GM23338 (cell line): ENCODE measurements around the gene MOSMO. TPM values are rescaled to one million over a fixed set of nuclear protein-coding genes. Genes with fewer than 3 reads are reported as not detected.

Experiments used
- ATAC-seq: fragments of 200-7000 bp; cut with Tn5 transposase; 3 replicates; pipeline ENCODE4 v1.9.1; 2020
- DNase-seq: peaks from one replicate; pipeline ENCODE4 v3.0.0-alpha.2; 2015; ENCODE audit warnings: low spot score
- H2AFZ ChIP-seq: fragments of 200-600 bp; sonication (generic); 2 replicates; pipeline ENCODE4 v1.8.0; 2016; ENCODE audit warnings: antibody characterized with exemption, mild to moderate bottlenecking, moderate library complexity
- H3F3A ChIP-seq: fragments of 200-600 bp; sonication (generic); replicated peaks from 2 replicates; pipeline ENCODE4 v1.8.0; 2017; ENCODE audit warnings: antibody characterized with exemption, mixed run types, low read depth
- H3K27ac ChIP-seq: fragments of 200-600 bp; sonication (generic); 2 replicates; pipeline ENCODE4 v1.6.1; 2016; ENCODE audit warnings: low read depth
- H3K27me3 ChIP-seq: fragments of 200-600 bp; sonication (generic); 2 replicates; pipeline ENCODE4 v1.8.0; 2016; ENCODE audit warnings: mild to moderate bottlenecking, mixed run types, moderate library complexity; ENCODE audit not compliant: insufficient read depth
- H3K36me3 ChIP-seq: fragments of 200-600 bp; sonication (generic); 2 replicates; pipeline ENCODE4 v1.8.0; 2016; ENCODE audit warnings: mild to moderate bottlenecking; ENCODE audit not compliant: insufficient read depth
- H3K4me1 ChIP-seq: fragments of 200-600 bp; sonication (generic); 2 replicates; pipeline ENCODE4 v1.8.0; 2016; ENCODE audit warnings: mild to moderate bottlenecking, moderate library complexity; ENCODE audit not compliant: insufficient read depth
- H3K4me2 ChIP-seq: fragments of 200-600 bp; sonication (generic); 2 replicates; pipeline ENCODE4 v1.7.1; 2017; ENCODE audit warnings: mixed run types
- H3K4me3 ChIP-seq: fragments of 200-600 bp; sonication (generic); 2 replicates; pipeline ENCODE4 v1.6.1; 2016; ENCODE audit warnings: mixed run types
- H3K79me2 ChIP-seq: fragments of 200-600 bp; sonication (generic); replicated peaks from 2 replicates; pipeline ENCODE4 v1.8.0; 2017; ENCODE audit warnings: mild to moderate bottlenecking; ENCODE audit not compliant: insufficient read depth
- H3K9me2 ChIP-seq: fragments of 200-600 bp; sonication (generic); 2 replicates; pipeline ENCODE4 v1.8.0; 2017; ENCODE audit not compliant: insufficient read depth
- H4K20me1 ChIP-seq: fragments of 200-600 bp; sonication (generic); replicated peaks from 2 replicates; pipeline ENCODE4 v1.8.0; 2017; ENCODE audit warnings: mild to moderate bottlenecking; ENCODE audit not compliant: insufficient read depth
- H3K27ac Mint-ChIP-seq: 2 replicates; pipeline ENCODE4 v1.8.0; 2020; ENCODE audit warnings: inconsistent platforms, mild to moderate bottlenecking, moderate library complexity, mixed read lengths
- H3K27me3 Mint-ChIP-seq: 3 replicates; pipeline ENCODE4 v1.8.0; 2022; ENCODE audit warnings: low read depth, mild to moderate bottlenecking, moderate library complexity, mixed read lengths, inconsistent platforms; ENCODE audit not compliant: insufficient read depth, poor library complexity
- H3K36me3 Mint-ChIP-seq: 3 replicates; pipeline ENCODE4 v1.8.0; 2021; ENCODE audit warnings: low read depth, mild to moderate bottlenecking, inconsistent platforms, moderate library complexity, mixed read lengths
- H3K4me1 Mint-ChIP-seq: 3 replicates; pipeline ENCODE4 v1.8.0; 2020; ENCODE audit warnings: mild to moderate bottlenecking, inconsistent platforms, mixed read lengths
- H3K4me3 Mint-ChIP-seq: 3 replicates; pipeline ENCODE4 v1.8.0; 2021; ENCODE audit warnings: moderate library complexity, mild to moderate bottlenecking, inconsistent platforms, mixed read lengths
- H3K9me3 Mint-ChIP-seq: 3 replicates; pipeline ENCODE4 v1.8.0; 2020; ENCODE audit warnings: moderate library complexity, mild to moderate bottlenecking, inconsistent platforms, mixed read lengths
- CTCF ChIP-seq, 2 experiments: fragments of 200-600 bp in 1 of 2; sonication (generic) in 1 of 2; conservative IDR thresholded peaks; 2 replicates each; pipeline versions ENCODE4 v1.5.1 to v1.6.1; 2016 to 2017; ENCODE audit warnings: antibody characterized with exemption in 2 of 2, low read depth in 2 of 2, mild to moderate bottlenecking in 2 of 2, moderate library complexity in 1 of 2
- ETS1 ChIP-seq: IDR thresholded peaks from 2 replicates; pipeline ENCODE4 v1.6.1; 2016; ENCODE audit warnings: antibody characterized with exemption
- EZH2 ChIP-seq: fragments of 200-600 bp; sonication (generic); IDR thresholded peaks from one replicate; pipeline ENCODE4 v1.8.0; 2017; ENCODE audit warnings: antibody characterized with exemption, mild to moderate bottlenecking, low read depth; ENCODE audit not compliant: unreplicated experiment
- POLR2AphosphoS5 ChIP-seq: IDR thresholded peaks from 2 replicates; pipeline ENCODE4 v1.6.1; 2016; ENCODE audit warnings: antibody characterized with exemption, low read depth
- ZNF331 ChIP-seq: fragments of 250-450 bp; sonication (Bioruptor Pico); IDR thresholded peaks from 2 replicates; pipeline ENCODE4 v1.5.0; 2020; ENCODE audit warnings: low read depth, mild to moderate bottlenecking, moderate library complexity
- ZNF462 ChIP-seq: fragments of 250-450 bp; sonication (Bioruptor Pico); IDR thresholded peaks from 2 replicates; pipeline ENCODE4 v1.5.0; 2020; ENCODE audit warnings: mild to moderate bottlenecking, moderate library complexity
- polyA plus RNA-seq: library from polyadenylated mRNA; unstranded; fragments of >200 nt; fragmentation: Nextera tagmentation; extraction: Ambion mirVana; gene quantifications from 2 replicates; pipeline ENCODE4 v1.2.1, GENCODE V29; 2016
- total RNA-seq: library from RNA; depleted of rRNA; stranded (reverse); fragments of >200 nt; shearing (Covaris generic); gene quantifications from 2 replicates; pipeline ENCODE4 v1.2.3, GENCODE V29; 2014

The MOSMO gene
- total and polyA plus RNA-seq, 2 experiments from 2014 or later, result 8.7 to 19.2 TPM

GRCh38 chr16:22014271-22014873 is 6.5 kb downstream of the MOSMO start (continued):
- no peak for TF ChIP-seq ZNF462 (CRISPR knock-in tag)
- TF ChIP-seq ETS1, result no peak

GRCh38 chr16:22016927-22017326 is 9.0 kb downstream of the MOSMO start:
- no peak overlapping the region for H3K4me2 ChIP-seq
- no peaks in the 10 kb centered on the region for H3K27me3 ChIP-seq
- no peaks in the 10 kb centered on the region for H3K27me3 Mint-ChIP-seq
- no peaks in the 10 kb centered on the region for H3K36me3 Mint-ChIP-seq
- no peaks in the 10 kb centered on the region for H3K4me1 ChIP-seq
- no peaks in the 10 kb centered on the region for H3F3A ChIP-seq
- no peaks in the 10 kb centered on the region for H3K36me3 ChIP-seq
- H3K79me2 ChIP-seq, result peaks cover 77% of the 10 kb centered on the region
- no peak overlapping the region for H3K27ac ChIP-seq
- DNase-seq, result no peak
- ATAC-seq, result no peak
- no peaks in the 10 kb centered on the region; the same call in 2 of the 3 replicates for H3K4me1 Mint-ChIP-seq
- H3K4me3 ChIP-seq, result no peak overlapping the region
- H3K9me2 ChIP-seq, result no peaks in the 10 kb centered on the region
- no peak overlapping the region for H3K27ac Mint-ChIP-seq
- H3K9me3 Mint-ChIP-seq, result no peaks in the 10 kb centered on the region
- no peak overlapping the region for H2AFZ ChIP-seq
- H4K20me1 ChIP-seq, result peaks cover 13% of the 10 kb centered on the region; the same call in 1 of the 2 replicates
- H3K4me3 Mint-ChIP-seq, result no peak overlapping the region
- TF ChIP-seq CTCF (conservative IDR thresholded peaks at IDR 0.05; ENCODE audit: low read depth in 2 of 2), result no peak
- no peak for TF ChIP-seq EZH2
- no peak for TF ChIP-seq POLR2AphosphoS5
- TF ChIP-seq ZNF331 (CRISPR knock-in tag), result no peak
- TF ChIP-seq ZNF462 (CRISPR knock-in tag), result no peak
